ENCODE results near the gene SYT15.
"Not testable (repeated sequence)": the region's sequence is repeated elsewhere in the genome, so short reads cannot be mapped to it uniquely, and the experiment has no call there.

Gene SYT15

GRCh38 chr10:46578474-46579178 lies at the start of gene SYT15:
SYT15 (plus strand) TSS chr10:46579128; CDS start chr10:46579169, 41 bp downstream.
- not testable (repeated sequence) for H3K9me3 ChIP-seq (ENCODE audit: low read depth, low read length); H3K27ac ChIP-seq; H3K36me3 ChIP-seq (ENCODE audit: insufficient read depth, low read length); H3K4me3 ChIP-seq; H3K9ac ChIP-seq (ENCODE audit: insufficient read length); DNase-seq (ENCODE audit: low read depth, low spot score)

GRCh38 chr10:46529742-46530141 lies 49.2 kb upstream of the SYT15 start:
- not testable (repeated sequence) for H3K36me3 ChIP-seq (ENCODE audit: insufficient read depth, low read length); H3K4me3 ChIP-seq; H3K27ac ChIP-seq; H3K9me3 ChIP-seq (ENCODE audit: low read depth, low read length); DNase-seq (ENCODE audit: low read depth, low spot score); H3K9ac ChIP-seq (ENCODE audit: insufficient read length)

GRCh38 chr10:46530249-46531186 lies 48.4 kb upstream of the SYT15 start:
- H3K36me3 ChIP-seq (ENCODE audit: insufficient read depth, low read length) = no peaks in the 10 kb centered on the region
- no peak for TF ChIP-seq EZH2 (IDR thresholded peaks at IDR 0.05)
- TF ChIP-seq POLR2AphosphoS5 (IDR thresholded peaks at IDR 0.05; ENCODE audit: borderline replicate concordance, low read depth, low read length) = no peak
- TF ChIP-seq FOXP2 (optimal IDR thresholded peaks at IDR 0.05; ENCODE audit: control extremely low read depth, extremely low read length, insufficient read depth) = no peak
- no peaks in the 10 kb centered on the region for H3K9me3 ChIP-seq (ENCODE audit: low read depth, low read length)
- H3K27ac ChIP-seq = no peak overlapping the region
- DNase-seq (ENCODE audit: low read depth, low spot score) = no peak
- H3K4me3 ChIP-seq = no peak overlapping the region
- no peak overlapping the region for H3K9ac ChIP-seq (ENCODE audit: insufficient read length)

- not testable (repeated sequence) for H3K9ac ChIP-seq (ENCODE audit: insufficient read length); H3K36me3 ChIP-seq (ENCODE audit: insufficient read depth, low read length); H3K4me3 ChIP-seq; H3K27ac ChIP-seq; H3K9me3 ChIP-seq (ENCODE audit: low read depth, low read length); DNase-seq (ENCODE audit: low read depth, low spot score)
Observed at GRCh38 chr10:46532256-46532655, 46.7 kb upstream of the SYT15 start.

GRCh38 chr10:46534828-46535524 lies 44.0 kb upstream of the SYT15 start:
- H3K9ac ChIP-seq (ENCODE audit: insufficient read length) = no peak overlapping the region
- no peaks in the 10 kb centered on the region for H3K36me3 ChIP-seq (ENCODE audit: insufficient read depth, low read length)
- no peak overlapping the region for H3K27ac ChIP-seq
- TF ChIP-seq POLR2AphosphoS5 (IDR thresholded peaks at IDR 0.05; ENCODE audit: borderline replicate concordance, low read depth, low read length) (no peak), FOXP2 (optimal IDR thresholded peaks at IDR 0.05; ENCODE audit: control extremely low read depth, extremely low read length, insufficient read depth) (no peak), EZH2 (IDR thresholded peaks at IDR 0.05) (no peak)
- DNase-seq (ENCODE audit: low read depth, low spot score) = no peak
- H3K4me3 ChIP-seq = no peak overlapping the region
- no peaks in the 10 kb centered on the region for H3K9me3 ChIP-seq (ENCODE audit: low read depth, low read length)

GRCh38 chr10:46536171-46536570 lies 42.8 kb upstream of the SYT15 start:
- no peak overlapping the region for H3K9ac ChIP-seq (ENCODE audit: insufficient read length)
- TF ChIP-seq FOXP2 (optimal IDR thresholded peaks at IDR 0.05; ENCODE audit: control extremely low read depth, extremely low read length, insufficient read depth) = no peak
- TF ChIP-seq POLR2AphosphoS5 (IDR thresholded peaks at IDR 0.05; ENCODE audit: borderline replicate concordance, low read depth, low read length) = no peak
- no peak for TF ChIP-seq EZH2 (IDR thresholded peaks at IDR 0.05)
- no peak overlapping the region for H3K27ac ChIP-seq
- H3K9me3 ChIP-seq (ENCODE audit: low read depth, low read length) = no peaks in the 10 kb centered on the region
- H3K36me3 ChIP-seq (ENCODE audit: insufficient read depth, low read length) = no peaks in the 10 kb centered on the region
- H3K4me3 ChIP-seq = no peak overlapping the region
- DNase-seq (ENCODE audit: low read depth, low spot score) = no peak

GRCh38 chr10:46536781-46537180 lies 42.1 kb upstream of the SYT15 start:
- Histone ChIP-seq H3K27ac (no peak overlapping the region), H3K4me3 (no peak overlapping the region), H3K36me3 (ENCODE audit: insufficient read depth, low read length) (no peaks in the 10 kb centered on the region), H3K9ac (ENCODE audit: insufficient read length) (no peak overlapping the region), H3K9me3 (ENCODE audit: low read depth, low read length) (no peaks in the 10 kb centered on the region)
- no peak for DNase-seq (ENCODE audit: low read depth, low spot score)
- TF ChIP-seq POLR2AphosphoS5 (IDR thresholded peaks at IDR 0.05; ENCODE audit: borderline replicate concordance, low read depth, low read length) = no peak
- TF ChIP-seq EZH2 (IDR thresholded peaks at IDR 0.05) = no peak
- TF ChIP-seq FOXP2 (optimal IDR thresholded peaks at IDR 0.05; ENCODE audit: control extremely low read depth, extremely low read length, insufficient read depth) = no peak

GRCh38 chr10:46537309-46537708 lies 41.6 kb upstream of the SYT15 start:
- Histone ChIP-seq H3K9me3 (ENCODE audit: low read depth, low read length) (no peaks in the 10 kb centered on the region), H3K9ac (ENCODE audit: insufficient read length) (no peak overlapping the region), H3K36me3 (ENCODE audit: insufficient read depth, low read length) (no peaks in the 10 kb centered on the region), H3K4me3 (no peak overlapping the region), H3K27ac (no peak overlapping the region)
- no peak for TF ChIP-seq FOXP2 (optimal IDR thresholded peaks at IDR 0.05; ENCODE audit: control extremely low read depth, extremely low read length, insufficient read depth)
- no peak for TF ChIP-seq EZH2 (IDR thresholded peaks at IDR 0.05)
- TF ChIP-seq POLR2AphosphoS5 (IDR thresholded peaks at IDR 0.05; ENCODE audit: borderline replicate concordance, low read depth, low read length) = no peak
- no peak for DNase-seq (ENCODE audit: low read depth, low spot score)
